GM21515 (cell line): Measurements from ENCODE around the gene BUD23.
"Not testable (repeated sequence)": the region's sequence is repeated elsewhere in the genome, so short reads cannot be mapped to it uniquely, and the experiment has no call there.

ENCODE experiments used
- ATAC-seq: cut with Tn5 transposase; IDR thresholded peaks from one replicate; pipeline ENCODE4 v1.9.1; 2021; ENCODE audit not compliant: unreplicated experiment

BUD23 gene

DNA sequence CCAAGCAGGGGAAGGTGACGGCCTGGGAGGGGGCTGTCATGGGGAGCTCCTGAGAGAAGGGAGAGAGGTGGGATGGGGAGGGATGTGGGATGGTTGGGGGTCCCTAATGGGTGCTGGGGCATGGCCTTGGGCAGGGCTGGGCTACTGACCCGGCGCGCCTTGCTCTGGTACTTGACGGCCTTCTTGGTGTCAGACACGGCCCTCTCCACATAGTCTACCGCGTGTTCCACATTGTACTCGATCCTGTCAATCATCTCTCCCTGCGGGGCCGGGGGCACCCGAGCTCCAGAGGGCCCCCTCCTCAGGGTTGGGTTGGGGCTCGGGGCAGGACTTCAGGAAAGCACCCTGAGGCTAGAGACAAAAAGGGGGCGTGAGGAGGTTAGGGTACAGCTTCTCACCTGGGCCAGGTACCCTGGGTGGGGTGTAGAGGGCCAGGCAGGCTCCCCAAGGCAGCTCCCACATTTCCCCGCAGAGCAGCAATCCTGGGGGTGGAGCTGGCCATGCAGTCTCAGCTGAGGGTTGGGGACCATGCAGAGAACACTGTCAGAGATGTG lies 17.3 kb downstream of the BUD23 start:
- ATAC-seq = no peak

GRCh38 chr7:73701357-73701995 lies 18.1 kb downstream of the BUD23 start:
- ATAC-seq = no peak

DNA sequence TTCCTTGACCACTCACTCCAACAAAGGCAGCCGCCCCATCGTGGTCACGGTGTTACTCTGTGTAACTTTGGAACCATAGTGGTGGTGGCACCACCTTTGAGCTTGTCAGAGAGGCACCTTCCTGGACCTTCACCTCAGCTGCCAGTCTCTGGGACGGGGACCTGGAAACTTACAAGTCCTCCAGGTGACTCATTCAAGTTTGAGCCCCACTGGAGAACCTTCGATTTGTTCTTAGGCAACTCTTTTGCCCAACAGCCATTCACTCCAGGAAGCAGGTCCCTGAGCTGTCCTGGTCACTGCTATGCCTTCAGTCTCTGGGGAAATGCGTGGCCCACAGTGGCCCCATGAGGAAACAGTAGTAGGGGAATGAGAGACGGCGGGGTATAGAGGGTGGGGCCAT lies 18.8 kb downstream of the BUD23 start:
- no peak for ATAC-seq

DNA sequence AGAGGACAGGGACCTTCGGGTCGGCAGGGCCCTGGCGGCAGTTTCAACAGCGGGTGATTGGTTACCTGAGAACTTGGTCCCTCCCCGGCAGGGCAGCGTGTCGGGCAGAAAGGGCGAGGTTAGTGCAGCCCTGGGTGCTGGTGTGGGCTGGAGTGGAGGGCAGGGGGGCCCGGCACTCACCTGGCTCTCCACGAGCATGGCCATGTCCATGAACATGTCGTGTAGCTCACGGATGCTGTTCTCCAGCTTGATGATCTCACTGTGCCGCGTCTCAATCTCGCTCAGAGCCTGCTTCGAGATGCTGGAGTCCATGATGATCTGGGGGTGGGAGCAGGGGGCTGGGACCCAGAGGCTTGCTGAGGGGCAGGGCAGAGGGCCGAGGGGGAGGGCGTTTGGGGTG lies 19.3 kb downstream of the BUD23 start:
- no peak for ATAC-seq

DNA sequence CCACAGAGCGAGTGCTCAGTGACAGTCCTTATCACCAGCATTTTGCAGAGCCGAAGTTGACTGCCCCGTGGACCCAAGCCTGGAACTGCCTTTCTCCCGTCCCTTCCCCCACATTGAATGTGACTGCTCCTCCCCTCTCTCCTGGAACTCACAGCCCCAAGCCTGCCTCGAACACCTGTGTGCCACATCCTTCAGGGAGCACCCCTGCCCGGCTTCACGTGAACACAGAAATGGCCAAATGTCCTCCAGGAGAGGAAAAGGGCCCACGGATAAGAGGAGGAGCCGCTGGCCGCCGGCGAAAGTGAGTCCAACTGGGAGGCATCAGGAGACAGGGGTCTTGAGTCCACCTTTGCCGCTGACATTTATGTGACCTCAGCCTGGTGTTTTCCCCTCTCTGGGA lies 19.8 kb downstream of the BUD23 start:
- no peak for ATAC-seq

GRCh38 chr7:73703757-73704639 lies 20.6 kb downstream of the BUD23 start:
- no peak for ATAC-seq

DNA sequence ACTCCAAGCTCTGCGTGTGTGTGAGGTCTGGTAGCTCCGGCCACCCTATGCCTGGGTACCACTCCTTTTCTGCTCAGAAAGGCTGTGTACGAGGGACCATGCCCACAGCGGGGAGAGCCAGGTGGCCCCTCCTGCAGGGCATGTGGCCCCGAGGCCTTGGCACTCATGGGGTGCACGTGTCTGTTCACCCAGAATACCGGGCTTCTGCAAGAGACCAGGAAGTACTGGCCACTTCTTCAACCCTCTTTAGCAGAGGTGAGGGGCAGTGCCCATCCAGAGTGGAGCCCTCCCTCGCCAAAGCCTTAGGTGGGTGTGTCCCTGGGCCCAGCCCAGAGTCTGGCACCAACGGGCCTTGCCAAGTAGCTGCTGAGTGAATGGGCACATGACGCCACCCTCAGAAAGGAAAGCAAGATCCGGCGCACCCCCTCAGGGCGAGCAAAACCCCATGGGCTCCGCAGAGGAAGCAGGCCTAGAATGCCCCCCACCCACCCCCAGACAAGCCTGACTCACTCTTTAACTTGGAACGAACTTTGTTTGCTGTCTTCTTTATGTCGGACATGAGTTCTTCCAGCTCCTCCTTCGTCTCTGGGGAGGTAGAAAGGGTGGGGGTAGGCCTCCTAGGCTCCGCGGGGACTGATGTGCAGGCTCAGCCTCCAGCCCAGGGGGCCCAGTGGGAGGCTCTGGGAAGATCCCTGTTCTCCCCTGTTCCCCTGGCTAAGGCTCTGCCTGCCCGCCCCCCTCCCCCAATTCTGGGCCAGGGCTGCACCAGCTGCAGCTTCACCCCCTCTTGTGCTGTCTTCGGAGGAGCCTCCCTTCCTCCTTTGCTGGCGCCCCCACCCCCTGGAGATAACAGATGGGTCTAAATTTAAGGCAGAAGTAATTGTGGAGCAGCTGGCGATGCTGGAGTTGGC lies 21.5 kb downstream of the BUD23 start:
- no peak for ATAC-seq

DNA sequence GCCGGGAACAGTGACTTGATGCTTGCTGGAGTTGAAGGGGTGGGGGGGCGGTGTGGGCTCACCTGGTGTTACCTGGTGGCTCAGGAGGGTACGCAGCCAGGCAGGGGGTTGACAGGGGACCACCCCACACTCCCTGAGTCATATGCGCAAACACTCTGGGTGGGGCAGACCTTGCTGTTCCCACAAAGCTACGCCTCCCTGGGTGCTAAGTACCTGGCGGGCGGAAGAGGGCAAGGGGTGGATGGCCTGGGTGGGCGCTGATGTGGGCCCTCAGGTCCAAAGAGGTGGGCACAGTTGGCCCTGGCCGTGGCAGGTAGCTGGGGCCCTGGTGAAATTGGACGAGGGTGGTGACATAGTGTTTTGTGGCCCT lies 22.1 kb downstream of the BUD23 start:
- ATAC-seq = no peak

- ATAC-seq = no peak
These were observed 23.0 kb downstream of the BUD23 start for GRCh38 chr7:73706126-73707044.

DNA sequence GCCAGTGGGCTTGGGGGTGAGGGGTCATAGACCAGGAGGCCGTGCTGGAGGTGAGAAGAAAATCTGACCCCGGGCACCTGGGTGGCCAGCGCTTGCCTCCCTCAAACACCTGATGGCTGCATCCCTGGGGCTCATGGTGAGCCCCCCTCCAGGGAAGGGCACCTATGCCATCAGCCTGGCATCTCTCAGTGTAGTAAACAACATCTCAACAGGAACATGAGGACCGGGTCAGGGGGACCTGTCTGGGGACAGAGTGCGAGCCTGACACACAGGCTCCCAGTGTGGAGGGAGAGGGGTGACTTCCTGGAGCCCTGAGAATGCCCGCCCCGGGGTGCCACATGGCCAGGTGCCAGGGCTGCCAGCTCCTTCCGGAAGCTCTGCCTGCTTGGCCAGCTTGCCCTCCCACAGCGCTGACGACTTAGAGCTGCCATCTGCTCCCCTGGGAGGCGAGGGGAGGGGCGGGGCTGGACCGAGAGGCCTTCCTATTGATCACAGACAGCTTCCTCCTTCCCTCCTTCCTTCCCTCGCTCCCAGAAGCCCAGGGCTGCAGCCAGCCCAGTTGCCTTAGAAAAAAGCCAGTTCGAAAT lies 23.7 kb downstream of the BUD23 start:
- ATAC-seq = no peak

GRCh38 chr7:73708961-73709549 lies 25.7 kb downstream of the BUD23 start:
- ATAC-seq = no peak

- no peak for ATAC-seq
These were observed 29.4 kb downstream of the BUD23 start for GRCh38 chr7:73712773-73713172.

DNA sequence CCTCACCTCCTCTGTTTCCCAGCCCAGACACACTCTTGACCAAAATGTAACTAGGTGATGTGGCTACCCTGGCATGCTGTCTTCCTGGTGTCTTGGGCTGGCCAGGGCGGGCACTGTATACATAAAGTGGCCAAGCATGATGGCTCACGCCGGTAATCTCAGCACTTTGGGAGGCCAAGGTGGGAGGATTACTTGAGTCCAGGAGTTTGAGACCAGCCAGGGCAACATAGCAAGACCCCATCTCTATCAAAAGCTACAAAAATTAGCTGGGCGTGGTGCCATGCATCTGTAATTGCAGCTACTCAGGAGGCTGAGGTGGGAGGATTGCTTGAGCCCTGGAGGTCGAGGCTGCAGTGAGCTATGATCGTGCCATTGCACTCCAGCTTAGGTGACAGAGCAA lies 29.9 kb downstream of the BUD23 start:
- ATAC-seq = not testable (repeated sequence)

DNA sequence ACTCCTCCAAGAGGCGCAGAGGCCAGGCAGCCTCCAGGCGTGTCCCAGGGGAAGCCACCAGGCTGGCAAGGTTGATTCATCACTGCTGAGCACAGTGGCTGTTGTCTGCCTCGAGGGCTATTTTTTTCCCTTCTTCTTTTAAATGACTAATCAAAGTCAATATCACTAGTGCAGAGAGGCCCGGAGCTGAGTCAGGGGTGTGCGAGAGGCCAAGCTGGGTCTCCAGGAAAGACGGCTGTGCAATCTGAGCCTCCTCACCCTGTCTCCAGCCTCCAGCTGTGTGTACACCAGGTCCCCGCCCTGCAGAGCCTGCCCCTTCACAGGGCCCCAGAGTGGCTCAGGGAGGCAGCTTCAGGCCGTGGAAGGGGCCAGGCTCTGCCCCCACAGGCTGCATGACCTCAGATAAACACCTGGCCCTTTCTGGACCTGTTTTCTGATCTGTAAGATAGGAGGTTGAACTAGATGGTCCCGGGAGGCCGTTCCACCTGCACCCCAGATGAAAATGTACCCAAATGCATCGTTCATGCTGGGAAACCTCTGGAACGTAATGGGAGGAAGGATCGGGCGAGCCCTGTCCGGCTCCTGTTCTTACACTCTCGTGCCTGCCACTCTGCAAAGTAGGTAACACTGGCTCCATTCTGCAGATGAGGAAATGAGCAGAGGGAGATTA lies 32.4 kb downstream of the BUD23 start:
- no peak for ATAC-seq

DNA sequence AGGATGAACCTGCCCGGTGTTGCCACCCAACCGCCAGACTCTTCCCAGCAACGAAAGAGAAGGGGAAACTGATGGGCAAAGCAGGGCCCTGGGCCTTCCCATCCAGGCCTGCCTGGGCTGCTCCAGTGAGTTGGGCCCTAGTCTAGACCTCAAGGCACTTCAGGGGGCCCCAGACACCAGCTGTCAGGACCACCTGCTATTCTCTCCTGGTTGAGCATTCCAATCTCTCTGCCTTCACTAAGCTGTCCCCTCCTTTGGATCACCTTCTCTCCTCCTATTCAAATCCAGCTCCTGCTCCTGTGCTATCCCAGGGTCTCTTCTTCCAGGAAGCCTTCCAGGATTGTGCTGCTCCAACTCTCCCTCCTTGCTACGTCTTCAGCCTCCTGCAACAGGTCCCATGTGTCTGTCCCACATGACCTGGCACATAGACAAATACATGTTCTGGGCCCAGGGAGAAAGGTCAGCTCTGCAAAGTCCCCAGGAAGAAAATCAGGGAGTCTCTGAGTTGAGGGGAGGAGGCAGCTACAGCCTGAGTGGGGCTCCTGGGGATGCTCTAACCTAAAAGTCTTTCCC lies 33.0 kb downstream of the BUD23 start:
- no peak for ATAC-seq

GRCh38 chr7:73717025-73717807 lies 33.8 kb downstream of the BUD23 start:
- no peak for ATAC-seq

GRCh38 chr7:73717991-73718405 lies 34.6 kb downstream of the BUD23 start:
- no peak for ATAC-seq

DNA sequence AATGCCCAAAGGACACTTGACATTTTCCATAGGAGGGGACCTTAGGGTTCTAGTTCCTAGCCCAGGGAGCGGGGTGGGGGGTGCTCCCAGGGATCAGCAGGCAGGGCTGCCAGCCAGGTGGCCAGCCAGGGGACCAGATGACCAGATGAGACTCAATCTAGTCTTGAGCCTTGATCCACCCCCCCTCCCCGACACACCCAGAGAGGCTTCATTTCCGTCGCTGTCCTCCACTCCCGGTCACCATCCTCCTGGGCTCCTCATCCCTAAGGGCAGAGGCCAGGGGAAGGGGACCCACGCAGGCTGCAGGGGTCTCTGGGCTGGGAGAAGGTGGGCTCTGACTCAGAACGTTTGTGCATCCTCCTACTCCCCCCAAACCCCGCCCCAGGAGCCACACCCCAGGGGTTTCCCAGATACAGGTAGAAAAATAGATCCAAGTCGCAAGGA lies 35.1 kb downstream of the BUD23 start:
- ATAC-seq = no peak
